ENCODE data around the gene PTGER4. TPM values are rescaled to one million over a fixed set of nuclear protein-coding genes. Genes with fewer than 3 reads are reported as not detected.
"Not testable (repeated sequence)": the region's sequence is repeated elsewhere in the genome, so short reads cannot be mapped to it uniquely, and the experiment has no call there.

PTGER4 gene
- total RNA-seq, 4 donors from 2014 or later = 18.7 to 44.7 (median 28.8) TPM

DNA sequence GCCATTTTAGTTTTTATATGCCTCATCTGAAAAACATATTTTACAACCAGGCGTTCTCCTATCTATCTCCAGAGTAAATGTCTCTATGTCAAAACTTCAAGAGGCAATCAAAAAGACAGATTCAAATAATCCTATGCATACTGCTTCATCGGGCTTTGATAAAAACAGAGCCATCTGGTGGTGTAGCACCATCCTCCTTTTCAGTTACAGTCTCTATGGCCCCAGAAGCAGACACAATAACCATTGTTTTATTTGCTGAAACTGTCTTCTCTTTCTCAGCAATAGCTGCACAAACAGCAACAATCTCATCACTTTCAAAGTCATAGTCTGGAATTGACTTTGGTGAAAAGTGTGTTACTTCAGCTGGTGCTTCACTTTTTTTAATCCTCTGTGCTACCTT, 36.3 kb downstream of the PTGER4 start:
- no peak overlapping the region for H3K27ac ChIP-seq
- peaks cover 7% of the 10 kb centered on the region for H3K36me3 ChIP-seq
- 29% methylated on average over 2 of the region's 2 CpGs for WGBS
- DNase-seq (ENCODE audit: low spot score in 2 of 2) = no peak
- H3K4me1 ChIP-seq = no peaks in the 10 kb centered on the region
- no peaks in the 10 kb centered on the region for H3K9me3 ChIP-seq
- TF ChIP-seq POLR2A (IDR thresholded peaks at IDR 0.05) (no peak), POLR2AphosphoS5 (IDR thresholded peaks at IDR 0.05) (no peak), EP300 (IDR thresholded peaks at IDR 0.05) (no peak)
- TF ChIP-seq, protein P1, sequence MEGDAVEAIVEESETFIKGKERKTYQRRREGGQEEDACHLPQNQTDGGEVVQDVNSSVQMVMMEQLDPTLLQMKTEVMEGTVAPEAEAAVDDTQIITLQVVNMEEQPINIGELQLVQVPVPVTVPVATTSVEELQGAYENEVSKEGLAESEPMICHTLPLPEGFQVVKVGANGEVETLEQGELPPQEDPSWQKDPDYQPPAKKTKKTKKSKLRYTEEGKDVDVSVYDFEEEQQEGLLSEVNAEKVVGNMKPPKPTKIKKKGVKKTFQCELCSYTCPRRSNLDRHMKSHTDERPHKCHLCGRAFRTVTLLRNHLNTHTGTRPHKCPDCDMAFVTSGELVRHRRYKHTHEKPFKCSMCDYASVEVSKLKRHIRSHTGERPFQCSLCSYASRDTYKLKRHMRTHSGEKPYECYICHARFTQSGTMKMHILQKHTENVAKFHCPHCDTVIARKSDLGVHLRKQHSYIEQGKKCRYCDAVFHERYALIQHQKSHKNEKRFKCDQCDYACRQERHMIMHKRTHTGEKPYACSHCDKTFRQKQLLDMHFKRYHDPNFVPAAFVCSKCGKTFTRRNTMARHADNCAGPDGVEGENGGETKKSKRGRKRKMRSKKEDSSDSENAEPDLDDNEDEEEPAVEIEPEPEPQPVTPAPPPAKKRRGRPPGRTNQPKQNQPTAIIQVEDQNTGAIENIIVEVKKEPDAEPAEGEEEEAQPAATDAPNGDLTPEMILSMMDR (IDR thresholded peaks at IDR 0.05) = no peak
- no peak overlapping the region for H3K4me3 ChIP-seq
- no peaks in the 10 kb centered on the region for H3K27me3 ChIP-seq

GRCh38 chr5:40716590-40716989, 36.9 kb downstream of the PTGER4 start:
- Histone ChIP-seq H3K36me3 (peaks cover 7% of the 10 kb centered on the region), H3K4me3 (no peak overlapping the region), H3K4me1 (no peaks in the 10 kb centered on the region), H3K27ac (no peak overlapping the region), H3K27me3 (no peaks in the 10 kb centered on the region), H3K9me3 (no peaks in the 10 kb centered on the region)
- 90% methylated on average over 2 of the region's 2 CpGs for WGBS
- no peak for DNase-seq (ENCODE audit: low spot score in 2 of 2)
- TF ChIP-seq EP300 (IDR thresholded peaks at IDR 0.05) (no peak), POLR2AphosphoS5 (IDR thresholded peaks at IDR 0.05) (no peak), POLR2A (IDR thresholded peaks at IDR 0.05) (no peak)
- TF ChIP-seq, protein P1 (IDR thresholded peaks at IDR 0.05) = no peak

GRCh38 chr5:40717281-40717680, 37.6 kb downstream of the PTGER4 start:
- peaks cover 4% of the 10 kb centered on the region for H3K9me3 ChIP-seq
- no peaks in the 10 kb centered on the region for H3K4me1 ChIP-seq
- TF ChIP-seq, protein P1 (IDR thresholded peaks at IDR 0.05) = no peak
- TF ChIP-seq POLR2AphosphoS5 (IDR thresholded peaks at IDR 0.05) = no peak
- TF ChIP-seq POLR2A (IDR thresholded peaks at IDR 0.05) = no peak
- TF ChIP-seq EP300 (IDR thresholded peaks at IDR 0.05) = no peak

DNA sequence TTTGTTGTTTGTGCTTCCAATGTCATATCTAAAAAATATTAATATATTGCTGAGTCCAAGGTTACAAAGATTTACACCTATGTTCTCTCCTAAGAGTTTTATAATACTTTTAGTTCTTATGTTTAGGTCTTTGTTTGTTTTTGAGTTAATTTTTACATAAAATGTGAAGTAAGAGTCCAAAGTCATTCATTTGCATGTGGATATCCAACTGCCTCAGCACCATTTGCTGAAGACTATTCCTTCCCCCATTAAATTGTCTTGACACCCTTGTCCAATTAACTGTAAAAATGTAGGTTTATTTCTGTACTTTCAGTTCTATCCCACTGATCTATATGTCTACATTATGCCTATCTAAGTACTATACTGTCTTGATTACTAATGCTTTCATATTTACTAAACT, 40.4 kb downstream of the PTGER4 start:
- DNase-seq (ENCODE audit: low spot score in 2 of 2) = no peak
- TF ChIP-seq, protein P1 (IDR thresholded peaks at IDR 0.05) = no peak
- TF ChIP-seq EP300 (IDR thresholded peaks at IDR 0.05) = no peak
- TF ChIP-seq POLR2AphosphoS5 (IDR thresholded peaks at IDR 0.05) = no peak
- no peak for TF ChIP-seq POLR2A (IDR thresholded peaks at IDR 0.05)
- peaks cover 6% of the 10 kb centered on the region for H3K9me3 ChIP-seq
- no peaks in the 10 kb centered on the region for H3K27me3 ChIP-seq
- H3K4me1 ChIP-seq = no peaks in the 10 kb centered on the region
- peaks cover 20% of the 10 kb centered on the region for H3K36me3 ChIP-seq
- H3K4me3 ChIP-seq = no peak overlapping the region
- H3K27ac ChIP-seq = no peak overlapping the region

More at GRCh38 chr5:40717281-40717680, 37.6 kb downstream of the PTGER4 start:
- no peak for DNase-seq (ENCODE audit: low spot score in 2 of 2)
- Histone ChIP-seq H3K27ac (no peak overlapping the region), H3K27me3 (no peaks in the 10 kb centered on the region), H3K36me3 (peaks cover 10% of the 10 kb centered on the region), H3K4me3 (no peak overlapping the region)

- not testable (repeated sequence) for H3K27me3 ChIP-seq; H3K4me3 ChIP-seq; H3K4me1 ChIP-seq; H3K27ac ChIP-seq; DNase-seq (ENCODE audit: low spot score in 2 of 2); H3K9me3 ChIP-seq
- peaks cover 23% of the 10 kb centered on the region for H3K36me3 ChIP-seq
- WGBS = 91% methylated on average over 31 of the region's 37 CpGs
Measured at GRCh38 chr5:40722497-40722911, 42.8 kb downstream of the PTGER4 start.

GRCh38 chr5:40733434-40733833, 53.7 kb downstream of the PTGER4 start:
- TF ChIP-seq POLR2AphosphoS5 (IDR thresholded peaks at IDR 0.05) = no peak
- no peaks in the 10 kb centered on the region for H3K27me3 ChIP-seq
- H3K4me3 ChIP-seq = no peak overlapping the region
- no peaks in the 10 kb centered on the region for H3K36me3 ChIP-seq
- H3K27ac ChIP-seq = no peak overlapping the region
- DNase-seq (ENCODE audit: low spot score in 2 of 2) = no peak
- no peaks in the 10 kb centered on the region for H3K9me3 ChIP-seq
- 86% methylated on average over 2 of the region's 2 CpGs for WGBS
- H3K4me1 ChIP-seq = peaks cover 24% of the 10 kb centered on the region
